ENCODE data around the gene FLACC1.

FLACC1 gene

DNA sequence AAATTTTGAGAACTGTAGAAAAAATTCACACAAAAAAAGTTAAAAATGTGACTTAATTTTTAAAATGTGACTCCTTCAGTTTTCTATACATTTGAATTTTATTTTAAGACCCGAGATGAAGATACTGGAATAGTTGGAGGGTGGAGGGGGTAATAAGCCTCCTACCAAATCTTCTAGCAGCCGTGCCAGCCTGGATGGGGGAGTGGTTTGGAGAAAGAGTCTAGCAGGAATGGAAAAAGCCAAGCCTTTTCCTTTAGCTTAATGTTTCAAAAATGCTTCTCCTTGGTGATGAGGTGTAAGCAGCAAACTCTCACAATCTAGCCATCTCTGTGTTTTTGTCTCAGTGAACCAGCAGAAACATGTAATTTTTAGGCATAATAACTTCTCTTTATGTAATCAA is 82.1 kb downstream of the FLACC1 start:
- no peak for DNase-seq

DNA sequence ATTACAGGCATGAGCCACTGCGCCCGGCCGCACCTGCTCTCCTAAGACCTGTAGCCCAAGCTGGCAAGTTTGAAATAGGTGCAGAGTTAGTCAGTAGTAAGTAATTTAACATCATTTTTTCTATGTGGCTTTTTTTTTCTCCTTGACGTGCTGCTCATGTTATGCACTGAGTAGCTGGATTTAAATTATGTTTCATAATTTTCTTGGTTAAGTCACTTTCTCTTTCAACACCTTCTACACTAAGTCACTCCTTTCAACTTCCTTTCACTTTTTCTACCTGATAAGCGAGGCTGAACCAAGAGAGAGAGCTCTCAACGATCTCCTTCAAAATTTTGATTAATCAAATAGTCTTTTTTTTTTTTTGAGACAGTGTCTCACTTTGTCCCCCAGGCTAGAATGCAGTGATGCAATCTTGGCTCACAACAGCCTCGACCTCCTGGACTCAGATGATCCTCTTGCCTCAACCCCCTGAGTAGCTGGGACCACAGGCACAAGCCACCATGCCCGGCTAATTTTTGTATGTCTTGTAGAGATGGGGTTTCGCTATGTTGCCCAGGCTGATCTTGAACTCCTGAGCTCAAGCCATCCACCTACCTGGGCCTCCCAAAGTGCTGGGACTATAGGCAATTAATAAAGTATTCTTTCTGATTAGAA is 83.7 kb downstream of the FLACC1 start:
- no peak for DNase-seq

DNA sequence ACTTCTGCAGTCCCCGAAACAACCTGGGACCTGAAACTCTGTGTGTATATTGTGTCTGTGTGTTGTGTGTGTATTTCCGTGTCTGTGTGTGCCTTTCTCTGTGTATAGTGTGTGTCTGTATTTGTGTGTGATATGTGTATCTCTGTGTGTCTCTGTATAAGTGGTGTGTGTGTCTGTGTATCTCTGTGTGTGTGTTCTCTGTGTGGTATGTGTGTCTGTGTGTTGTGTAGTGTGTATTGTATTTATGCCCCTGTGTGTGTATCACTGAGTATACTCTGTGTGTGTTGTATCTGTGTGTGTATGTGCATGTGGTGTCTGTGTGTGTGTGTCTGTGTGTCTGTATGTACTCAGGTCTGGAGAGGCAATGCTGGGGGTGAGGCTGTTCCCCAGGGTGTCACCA is 85.2 kb downstream of the FLACC1 start:
- DNase-seq, result no peak

DNA sequence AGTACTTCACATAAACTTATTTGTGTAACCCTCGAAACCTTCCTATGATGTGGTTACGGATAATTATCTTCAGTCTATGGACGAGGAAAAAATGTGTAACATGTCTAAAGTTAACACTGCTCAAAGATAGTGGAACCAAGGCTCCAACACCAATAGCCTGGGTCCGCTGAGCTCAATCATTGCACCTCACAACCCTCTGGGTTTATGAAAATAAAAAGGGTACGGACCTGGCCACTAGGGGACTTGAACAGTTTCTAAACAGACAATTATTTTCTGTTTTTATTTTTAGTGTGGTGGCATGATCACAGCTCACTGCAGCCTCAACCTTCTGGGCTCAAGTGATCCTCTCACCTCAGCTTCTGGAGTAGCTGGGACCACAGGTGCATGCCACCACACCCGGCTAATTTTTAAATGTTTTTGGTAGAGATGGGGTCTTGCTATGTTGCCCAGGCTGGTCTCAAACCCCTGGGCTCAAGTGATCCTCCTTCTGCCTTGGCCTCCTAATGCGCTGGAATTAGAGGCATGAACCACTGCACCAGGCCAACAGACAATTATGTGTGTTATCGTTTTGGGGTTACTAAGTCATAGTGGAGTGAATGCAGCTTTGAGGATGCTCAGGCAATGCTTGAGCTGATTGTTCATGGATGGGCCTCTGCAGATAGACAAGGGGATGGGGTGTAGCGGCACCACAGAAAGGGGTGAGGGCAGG is 86.7 kb downstream of the FLACC1 start:
- no peak for DNase-seq

GRCh38 chr2:201269764-201270163 is 87.4 kb downstream of the FLACC1 start:
- no peak for DNase-seq

DNA sequence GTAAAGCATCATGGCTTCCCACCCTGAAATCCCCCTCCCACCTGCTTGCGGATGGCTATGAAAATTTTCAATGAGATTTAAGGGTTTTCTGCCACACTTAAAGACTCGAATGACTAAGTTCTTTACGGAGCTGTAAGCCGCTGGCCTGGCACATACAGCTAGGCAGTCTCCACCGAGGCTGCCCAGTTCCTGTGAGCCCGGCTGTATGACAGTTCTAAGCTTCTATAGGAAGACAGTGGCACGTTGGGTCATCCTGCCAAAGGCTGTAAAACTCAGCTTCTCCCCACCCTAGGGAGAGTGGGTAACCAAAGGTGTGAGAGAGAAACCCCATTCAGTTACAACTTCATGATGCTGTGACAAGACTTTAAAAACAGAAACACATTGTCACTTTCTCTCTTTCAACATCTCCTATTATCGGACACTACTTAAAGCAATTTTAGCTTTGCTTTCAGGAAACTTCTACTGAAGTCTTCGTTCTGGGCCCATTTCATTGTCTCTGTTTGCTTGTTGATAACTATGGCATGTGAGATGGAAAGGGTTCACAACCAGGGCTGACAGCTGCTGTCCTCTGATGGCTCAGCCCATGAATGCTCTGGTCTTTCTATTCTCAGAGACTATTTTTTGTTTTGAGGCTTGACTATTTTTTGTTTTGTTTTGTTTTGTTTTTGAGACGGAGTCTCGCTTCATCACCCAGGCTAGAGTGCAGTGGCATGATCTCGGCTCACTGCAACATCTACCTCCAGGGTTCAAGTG is 89.7 kb downstream of the FLACC1 start:
- no peak for DNase-seq

DNA sequence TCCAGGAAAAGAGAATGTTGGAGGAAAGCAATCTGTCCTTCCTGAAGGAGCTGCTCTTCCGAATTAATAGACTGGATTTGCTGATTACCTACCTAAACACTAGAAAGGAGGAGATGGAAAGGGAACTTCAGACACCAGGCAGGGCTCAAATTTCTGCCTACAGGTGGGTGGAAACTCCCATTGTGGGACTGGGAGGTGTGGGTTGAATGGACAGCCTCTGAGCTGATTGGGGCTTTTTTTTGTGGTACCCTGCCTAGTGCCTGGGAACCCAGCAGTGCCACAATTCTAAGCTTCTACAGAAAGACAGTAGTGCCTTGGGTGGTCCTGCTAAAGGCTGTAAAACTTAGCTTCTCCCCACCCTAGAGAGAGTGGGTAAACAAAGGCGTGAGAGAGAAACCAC is 90.5 kb downstream of the FLACC1 start:
- no peak for DNase-seq

DNA sequence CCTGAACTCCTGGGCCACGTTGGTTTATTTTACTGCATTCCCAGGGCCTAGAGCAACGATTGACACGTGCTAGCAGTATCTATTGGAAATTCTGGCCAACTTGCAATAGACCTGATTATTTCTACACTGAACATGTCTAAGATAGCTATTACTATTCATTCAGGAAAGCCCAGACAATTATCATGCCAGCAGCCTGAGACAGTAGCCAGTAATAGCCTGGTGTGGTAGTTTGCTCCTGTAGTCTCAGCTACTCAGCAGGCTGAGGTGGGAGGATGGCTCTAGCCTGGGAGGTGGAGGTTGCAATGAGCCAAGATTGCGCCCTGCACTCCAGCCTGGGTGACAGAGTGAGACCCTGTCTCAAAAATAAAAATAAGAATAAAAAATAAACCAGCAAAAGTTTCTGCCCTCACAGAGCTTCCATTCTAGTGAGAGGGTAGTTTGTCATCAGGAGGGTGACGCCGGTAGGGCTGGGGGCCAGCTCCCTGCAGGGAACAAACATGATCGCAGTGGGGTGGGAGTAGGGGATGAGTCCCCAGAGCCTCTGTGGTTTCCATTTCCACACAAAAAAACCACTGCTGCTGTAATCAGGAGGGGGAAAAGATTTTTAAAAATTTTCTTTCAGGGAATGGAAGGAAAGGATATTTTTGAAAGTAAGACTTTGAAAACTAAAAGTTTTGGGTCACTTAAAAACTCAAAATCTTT is 92.5 kb downstream of the FLACC1 start:
- no peak for DNase-seq

GRCh38 chr2:201263779-201264178 is 93.4 kb downstream of the FLACC1 start:
- DNase-seq, result peak; percentile 19 to 68 (median 60)

DNA sequence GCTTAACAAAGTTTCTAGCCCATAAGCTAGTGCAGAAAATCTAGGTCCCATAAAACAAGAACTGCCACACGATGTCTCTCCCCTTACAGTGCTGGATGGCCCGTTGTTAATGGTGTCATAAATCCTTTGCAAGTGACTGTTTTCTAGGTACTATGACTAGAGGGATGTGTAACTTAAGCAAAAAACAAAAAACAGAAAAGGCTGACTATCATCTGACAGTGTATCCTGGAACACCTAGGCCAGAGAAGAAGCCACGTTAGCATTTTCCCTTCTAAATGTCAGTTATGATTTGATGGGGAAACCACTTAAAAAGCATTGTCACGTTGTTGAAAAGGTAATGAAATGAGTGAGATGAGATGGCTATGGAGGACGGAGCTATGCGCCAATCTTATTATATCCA is 94.4 kb downstream of the FLACC1 start:
- DNase-seq, result peak in 2 of 4 experiments; percentile 20 to 25

- peak in 3 of 4 experiments; percentile 28 to 50 (median 46) for DNase-seq
These were observed 95.2 kb downstream of the FLACC1 start for GRCh38 chr2:201261906-201262305.

- peak in 1 of 4 experiments; percentile 13 for DNase-seq
These were observed 95.7 kb downstream of the FLACC1 start for GRCh38 chr2:201261471-201261870.

DNA sequence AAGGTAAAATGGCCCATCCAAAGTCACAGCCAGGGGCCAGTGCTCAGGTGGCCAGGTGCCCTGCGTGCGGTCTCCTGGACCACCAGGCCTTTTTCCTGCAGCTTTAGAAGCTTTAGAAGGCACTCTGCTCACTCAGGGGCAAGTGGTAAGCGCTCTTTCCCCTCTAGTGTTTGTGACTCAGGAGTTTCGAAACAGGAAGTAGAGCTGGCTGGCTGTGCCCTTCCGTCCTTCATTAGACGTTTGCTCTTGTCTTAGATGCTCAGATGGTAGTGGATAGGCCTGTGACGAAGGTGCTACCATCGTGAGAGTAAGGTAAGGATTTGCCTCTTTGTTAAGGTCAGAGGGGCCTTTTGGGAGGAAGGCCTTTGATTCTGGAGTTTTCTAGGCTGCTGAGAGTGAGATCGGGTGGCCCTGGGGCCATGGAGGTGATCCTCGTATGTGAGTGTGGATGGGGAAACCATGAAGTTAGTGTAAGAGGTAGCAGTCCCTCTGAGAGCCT is 96.8 kb downstream of the FLACC1 start, which contains the start of gene CASP8:
Gene CASP8 (plus strand): TSS at position 235 of the 499 bp plus-strand sequence. CDS start 5,951 bp downstream, outside the sequence.
- DNase-seq, result peak; percentile 75 to 89 (median 82)

GRCh38 chr2:201258666-201259615 is 98.2 kb downstream of the FLACC1 start:
- peak; percentile 16 to 51 (median 41) for DNase-seq

GRCh38 chr2:201257956-201258665 is 99.0 kb downstream of the FLACC1 start:
- DNase-seq, result peak; percentile 29 to 87 (median 76)

DNA sequence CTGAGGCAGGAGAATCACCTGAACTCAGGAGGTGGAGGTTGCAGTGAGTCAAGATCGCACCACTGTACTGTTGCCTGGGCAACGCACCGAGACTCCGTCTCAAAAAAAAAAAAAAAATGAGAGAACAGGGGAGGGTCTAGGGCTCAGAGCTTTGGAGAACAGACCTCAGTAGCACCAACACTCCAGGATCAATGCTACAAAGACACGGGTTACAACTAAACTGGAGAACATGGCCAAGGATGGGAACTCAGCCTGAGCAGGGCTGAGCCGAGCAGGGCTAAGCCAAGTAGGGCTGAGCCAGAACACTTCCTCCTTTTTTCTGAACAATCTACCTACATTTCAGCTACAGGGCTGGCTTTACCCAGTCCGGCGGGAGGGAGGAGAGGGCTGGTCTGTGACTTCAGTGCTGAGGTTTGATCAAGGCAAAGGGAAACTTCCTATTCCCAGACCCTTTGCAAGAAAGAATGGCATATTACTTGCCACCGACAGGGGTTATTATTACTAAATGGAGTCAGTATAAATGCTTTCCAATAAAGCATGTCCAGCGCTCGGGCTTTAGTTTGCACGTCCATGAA is 99.7 kb downstream of the FLACC1 start:
- DNase-seq, result peak; percentile 69 to 84 (median 80)

- no peak for DNase-seq
These were observed 101.1 kb downstream of the FLACC1 start for GRCh38 chr2:201256082-201256481.

GRCh38 chr2:201255408-201256033 is 101.6 kb downstream of the FLACC1 start:
- DNase-seq, result no peak

- DNase-seq, result peak in 1 of 4 experiments; percentile 46
These were observed 102.9 kb downstream of the FLACC1 start for GRCh38 chr2:201254081-201254730.
